ENCODE data around the gene NCAPG2. TPM values are rescaled to one million over a fixed set of nuclear protein-coding genes. Genes with fewer than 3 reads are reported as not detected.
A peak's percentile ranks its signal among the peaks of the same experiment; 100 is the strongest.

NCAPG2 gene
- total RNA-seq, 4 donors from 2014 or later: 4.2 to 6.2 (median 4.4) TPM

DNA sequence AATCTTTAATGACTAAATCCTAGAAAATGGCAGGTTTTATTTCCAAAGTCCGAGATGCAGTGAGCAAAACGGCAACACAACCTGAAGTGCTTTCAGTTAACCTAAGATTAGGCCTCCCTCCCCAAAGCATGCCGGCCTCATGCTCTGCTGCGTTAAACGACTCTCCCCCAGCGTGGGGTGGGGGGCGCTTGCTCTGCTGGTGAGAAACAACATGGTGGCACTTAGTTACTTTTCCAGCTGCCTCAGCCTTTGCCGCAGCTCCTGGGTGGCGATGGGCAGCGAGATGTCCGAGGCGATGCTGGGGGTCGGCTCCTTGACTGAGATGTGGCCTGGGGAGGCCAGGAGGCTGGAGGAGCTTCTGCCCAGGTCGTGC lies 36.7 kb upstream of the NCAPG2 start:
- Histone ChIP-seq H3K4me3 (no peak overlapping the region), H3K4me1 (peaks cover 0 to 34% (median 28%) of the 10 kb centered on the region in 4 donors), H3K36me3 (peaks cover 68 to 100% (median 98%) of the 10 kb centered on the region in 4 donors), H3K27me3 (no peaks in the 10 kb centered on the region), H3K9me3 (no peaks in the 10 kb centered on the region), H3K27ac (replicated peaks in 1 of 4) (peak overlapping the region; percentile 81 to 87 (median 87))
- intact Hi-C loops (cut with DNase I): loop anchor here (5.0 kb wide), 1 partner anchor 36 kb away; no protein-coding TSS in a partner anchor
- TF ChIP-seq EP300 (IDR thresholded peaks at IDR 0.05) (no peak), POLR2A (IDR thresholded peaks at IDR 0.05; ENCODE audit: low read depth) (no peak), POLR2AphosphoS5 (IDR thresholded peaks at IDR 0.05) (no peak)
- TF ChIP-seq, protein P1, sequence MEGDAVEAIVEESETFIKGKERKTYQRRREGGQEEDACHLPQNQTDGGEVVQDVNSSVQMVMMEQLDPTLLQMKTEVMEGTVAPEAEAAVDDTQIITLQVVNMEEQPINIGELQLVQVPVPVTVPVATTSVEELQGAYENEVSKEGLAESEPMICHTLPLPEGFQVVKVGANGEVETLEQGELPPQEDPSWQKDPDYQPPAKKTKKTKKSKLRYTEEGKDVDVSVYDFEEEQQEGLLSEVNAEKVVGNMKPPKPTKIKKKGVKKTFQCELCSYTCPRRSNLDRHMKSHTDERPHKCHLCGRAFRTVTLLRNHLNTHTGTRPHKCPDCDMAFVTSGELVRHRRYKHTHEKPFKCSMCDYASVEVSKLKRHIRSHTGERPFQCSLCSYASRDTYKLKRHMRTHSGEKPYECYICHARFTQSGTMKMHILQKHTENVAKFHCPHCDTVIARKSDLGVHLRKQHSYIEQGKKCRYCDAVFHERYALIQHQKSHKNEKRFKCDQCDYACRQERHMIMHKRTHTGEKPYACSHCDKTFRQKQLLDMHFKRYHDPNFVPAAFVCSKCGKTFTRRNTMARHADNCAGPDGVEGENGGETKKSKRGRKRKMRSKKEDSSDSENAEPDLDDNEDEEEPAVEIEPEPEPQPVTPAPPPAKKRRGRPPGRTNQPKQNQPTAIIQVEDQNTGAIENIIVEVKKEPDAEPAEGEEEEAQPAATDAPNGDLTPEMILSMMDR (IDR thresholded peaks at IDR 0.05): no peak
- WGBS: 83% methylated on average over 14 of the region's 14 CpGs
- peak; percentile 62 for DNase-seq (ENCODE audit: extremely low spot score)

DNA sequence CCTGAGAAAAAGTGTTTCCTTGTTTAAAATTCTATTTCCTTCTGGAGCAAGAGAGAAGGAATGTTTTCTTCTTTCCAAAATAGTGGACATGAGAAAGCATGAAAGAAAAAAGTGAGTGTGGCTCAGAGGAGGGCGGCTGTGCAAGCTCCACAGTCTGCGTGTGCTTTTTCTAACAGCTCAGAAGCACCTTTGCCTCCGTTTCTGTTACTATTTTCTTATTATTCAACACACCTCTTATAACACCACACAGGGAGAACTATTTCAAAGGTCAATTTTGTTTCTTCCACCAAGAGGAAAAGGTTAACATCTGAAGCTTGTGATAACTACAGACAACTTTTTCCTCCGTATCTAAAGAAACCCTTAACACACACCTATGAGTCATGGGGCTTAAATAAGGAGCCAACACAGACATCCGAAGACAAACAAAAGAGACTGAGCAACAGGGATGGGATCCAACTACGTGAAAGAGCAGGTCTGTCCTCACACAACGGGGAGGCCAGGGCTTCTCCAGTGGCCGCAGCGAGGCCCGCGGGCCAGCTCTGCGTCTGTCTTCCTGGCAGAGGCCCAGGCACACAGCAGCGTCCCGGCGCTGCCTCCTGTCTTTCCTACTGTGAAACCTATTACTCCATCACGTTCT lies 36.2 kb upstream of the NCAPG2 start:
- H3K36me3 ChIP-seq: peaks cover 68 to 100% (median 98%) of the 10 kb centered on the region in 4 donors
- H3K27me3 ChIP-seq: no peaks in the 10 kb centered on the region
- peaks cover 0 to 34% (median 28%) of the 10 kb centered on the region in 4 donors for H3K4me1 ChIP-seq
- no peaks in the 10 kb centered on the region for H3K9me3 ChIP-seq
- peak overlapping the region; percentile 81 to 87 (median 87) for H3K27ac ChIP-seq (replicated peaks in 1 of 4)
- peak; percentile 93 for DNase-seq (ENCODE audit: extremely low spot score)
- TF ChIP-seq POLR2AphosphoS5 (IDR thresholded peaks at IDR 0.05): peak; percentile 70 to 72
- no peak for TF ChIP-seq EP300 (IDR thresholded peaks at IDR 0.05)
- TF ChIP-seq, protein P1 (IDR thresholded peaks at IDR 0.05): peak in 2 of 3 experiments; percentile 13 to 29
- TF ChIP-seq POLR2A (IDR thresholded peaks at IDR 0.05; ENCODE audit: low read depth): no peak
- intact Hi-C loops (cut with DNase I): loop anchor here (5.0 kb wide), 1 partner anchor 37 kb away; no protein-coding TSS in a partner anchor
- H3K4me3 ChIP-seq: no peak overlapping the region
- 63% methylated on average over 11 of the region's 16 CpGs for WGBS

DNA sequence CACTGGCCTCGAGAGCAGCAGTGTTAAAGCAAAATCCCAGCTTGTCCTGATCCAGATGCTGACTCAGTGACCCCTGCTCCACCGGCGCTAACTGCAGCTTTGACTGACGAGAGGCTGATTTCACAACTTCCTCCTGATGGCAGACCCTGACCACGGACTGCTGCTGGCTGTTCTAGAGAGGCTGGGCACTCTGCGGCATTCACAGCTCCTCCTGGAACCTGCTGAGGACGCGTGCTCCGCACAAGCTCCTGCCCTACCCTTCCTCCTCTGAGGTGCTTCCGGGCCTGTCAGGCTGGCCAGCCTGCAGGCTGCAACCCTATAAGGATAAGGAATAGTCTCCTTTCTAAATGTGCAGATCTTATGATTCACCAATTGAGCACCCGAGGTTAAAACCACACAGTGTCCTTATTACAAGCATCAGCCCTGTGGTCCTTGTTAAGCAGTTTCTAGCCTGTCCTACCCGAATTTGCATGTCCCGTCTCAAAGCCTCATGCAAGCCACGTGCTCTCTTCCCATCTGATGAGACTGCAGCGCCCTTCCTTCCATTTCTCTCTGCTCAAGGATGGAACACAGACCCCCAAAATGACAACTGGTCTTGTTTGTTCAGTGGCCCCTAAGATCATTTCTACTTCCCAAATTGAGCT lies 35.5 kb upstream of the NCAPG2 start:
- H3K27me3 ChIP-seq: no peaks in the 10 kb centered on the region
- H3K4me3 ChIP-seq: peak overlapping the region; percentile 1 to 29 (median 21)
- WGBS: 56% methylated on average over 14 of the region's 15 CpGs
- DNase-seq (ENCODE audit: extremely low spot score): peak; percentile 93
- H3K27ac ChIP-seq (replicated peaks in 1 of 4): peak overlapping the region; percentile 81 to 87 (median 87)
- intact Hi-C loops (cut with DNase I): loop anchor here (5.0 kb wide), 1 partner anchor 37 kb away; no protein-coding TSS in a partner anchor
- H3K36me3 ChIP-seq: peaks cover 68 to 100% (median 99%) of the 10 kb centered on the region in 4 donors
- H3K4me1 ChIP-seq: peaks cover 0 to 34% (median 28%) of the 10 kb centered on the region in 4 donors
- TF ChIP-seq, protein P1 (IDR thresholded peaks at IDR 0.05): no peak
- peak; percentile 78 to 85 for TF ChIP-seq POLR2AphosphoS5 (IDR thresholded peaks at IDR 0.05)
- no peak for TF ChIP-seq EP300 (IDR thresholded peaks at IDR 0.05)
- TF ChIP-seq POLR2A (IDR thresholded peaks at IDR 0.05; ENCODE audit: low read depth): no peak
- no peaks in the 10 kb centered on the region for H3K9me3 ChIP-seq

DNA sequence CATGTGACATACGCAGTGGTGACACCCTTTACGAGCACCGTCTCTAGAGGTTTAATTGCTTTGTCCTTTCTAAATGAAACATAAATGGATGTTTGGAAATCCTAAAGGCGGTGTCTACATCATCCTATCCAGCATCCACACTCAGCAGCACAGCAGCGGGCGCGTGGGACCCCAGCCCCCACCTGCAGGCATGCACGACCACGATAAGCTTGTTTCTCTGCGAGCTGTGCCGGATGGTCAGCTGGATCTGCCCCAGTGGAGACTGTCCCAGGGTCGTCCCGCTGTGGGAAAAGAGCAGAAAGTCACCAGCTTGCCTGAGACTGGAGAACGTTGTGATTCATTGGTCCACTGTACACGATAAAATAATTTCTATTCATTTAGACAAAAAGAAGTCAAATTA lies 34.2 kb upstream of the NCAPG2 start:
- no peak for DNase-seq (ENCODE audit: extremely low spot score)
- intact Hi-C loops (cut with DNase I): no loop called here
- peak overlapping the region; percentile 13 to 87 (median 50) for H3K27ac ChIP-seq (replicated peaks in 1 of 4)
- H3K9me3 ChIP-seq: no peaks in the 10 kb centered on the region
- H3K4me1 ChIP-seq: peaks cover 0 to 34% (median 28%) of the 10 kb centered on the region in 4 donors
- H3K4me3 ChIP-seq: no peak overlapping the region
- H3K27me3 ChIP-seq: no peaks in the 10 kb centered on the region
- TF ChIP-seq POLR2A (IDR thresholded peaks at IDR 0.05; ENCODE audit: low read depth) (no peak), EP300 (IDR thresholded peaks at IDR 0.05) (no peak), POLR2AphosphoS5 (IDR thresholded peaks at IDR 0.05) (no peak)
- TF ChIP-seq, protein P1 (IDR thresholded peaks at IDR 0.05): no peak
- WGBS: 89% methylated on average over 15 of the region's 15 CpGs
- H3K36me3 ChIP-seq: peaks cover 75 to 100% (median 100%) of the 10 kb centered on the region in 4 donors
